A549 (cell line): ENCODE measurements around the gene FAM120B.

Experiments used
- CEBPB ChIP-seq, 2 experiments: fragments of >200 bp in 1 of 2; sonication (Bioruptor Twin) in 1 of 2; formaldehyde crosslinking in 1 of 2; IDR thresholded peaks; 2 replicates each; pipeline ENCODE4 v1.6.1; 2012 to 2016
- CTCF ChIP-seq: fragments of >200 bp; sonication (Bioruptor Twin); formaldehyde crosslinking; IDR thresholded peaks from 3 replicates; pipeline ENCODE4 v1.5.1; 2016

DNA sequence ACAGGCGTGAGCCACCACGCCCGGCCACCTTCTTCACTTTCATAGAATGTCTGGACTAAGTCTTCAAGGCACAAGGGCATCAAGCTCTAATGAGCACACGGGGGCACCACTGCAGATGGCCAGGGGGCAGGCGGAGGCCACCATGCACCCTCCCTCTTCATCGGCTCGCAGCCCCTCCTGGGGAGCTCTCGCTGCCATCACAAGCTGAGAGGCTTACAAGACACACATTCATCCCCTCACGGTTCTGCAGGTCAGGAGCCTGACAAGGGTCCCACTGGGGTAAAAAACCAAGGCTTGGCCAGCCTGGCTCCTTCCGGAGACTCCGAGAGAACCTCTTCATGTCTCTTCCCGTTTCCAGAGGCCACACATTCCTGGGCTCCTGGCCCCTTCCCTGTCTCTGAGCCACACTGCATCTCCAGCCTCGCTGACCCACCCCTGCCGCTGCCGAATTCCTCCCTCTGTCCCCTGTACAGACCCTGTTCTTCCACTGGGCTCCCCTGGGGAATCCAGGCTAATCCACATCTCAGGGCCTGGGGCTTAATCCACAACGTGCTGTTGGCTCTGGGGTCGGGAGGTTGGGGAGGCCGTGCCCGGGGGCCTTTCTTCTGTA is 35.5 kb upstream of the FAM120B start:
- TF ChIP-seq CTCF (no peak), CEBPB (IDR thresholded peaks at IDR 0.05) (no peak)
